HUES48 (cell line): ENCODE results near the gene PRR9.
"Not testable (repeated sequence)": the region's sequence is repeated elsewhere in the genome, so short reads cannot be mapped to it uniquely, and the experiment has no call there.

Source experiments
- H3K27ac ChIP-seq: one replicate; pipeline ENCODE4 v1.7.0; 2013; ENCODE audit warnings: low read depth, low read length, inconsistent platforms
- H3K27me3 ChIP-seq: 2 replicates; pipeline ENCODE4 v1.6.1; 2013; ENCODE audit warnings: mild to moderate bottlenecking, low read length; ENCODE audit not compliant: control insufficient read depth, insufficient read depth
- H3K36me3 ChIP-seq: 2 replicates; pipeline ENCODE4 v1.6.1; 2013; ENCODE audit warnings: low read length; ENCODE audit not compliant: control insufficient read depth, insufficient read depth
- H3K4me1 ChIP-seq: 2 replicates; pipeline ENCODE4 v1.6.1; 2013; ENCODE audit warnings: mild to moderate bottlenecking, low read length; ENCODE audit not compliant: control insufficient read depth, insufficient read depth
- H3K4me3 ChIP-seq: 2 replicates; pipeline ENCODE4 v1.5.1; 2013; ENCODE audit warnings: mild to moderate bottlenecking, low read depth, low read length
- H3K9ac ChIP-seq: 2 replicates; pipeline ENCODE4 v1.6.1; 2013; ENCODE audit warnings: mild to moderate bottlenecking, low read depth, low read length, moderate library complexity
- H3K9me3 ChIP-seq: 2 replicates; pipeline ENCODE4 v1.6.1; 2013; ENCODE audit warnings: low read length; ENCODE audit not compliant: control insufficient read depth, insufficient read depth

Gene PRR9

DNA sequence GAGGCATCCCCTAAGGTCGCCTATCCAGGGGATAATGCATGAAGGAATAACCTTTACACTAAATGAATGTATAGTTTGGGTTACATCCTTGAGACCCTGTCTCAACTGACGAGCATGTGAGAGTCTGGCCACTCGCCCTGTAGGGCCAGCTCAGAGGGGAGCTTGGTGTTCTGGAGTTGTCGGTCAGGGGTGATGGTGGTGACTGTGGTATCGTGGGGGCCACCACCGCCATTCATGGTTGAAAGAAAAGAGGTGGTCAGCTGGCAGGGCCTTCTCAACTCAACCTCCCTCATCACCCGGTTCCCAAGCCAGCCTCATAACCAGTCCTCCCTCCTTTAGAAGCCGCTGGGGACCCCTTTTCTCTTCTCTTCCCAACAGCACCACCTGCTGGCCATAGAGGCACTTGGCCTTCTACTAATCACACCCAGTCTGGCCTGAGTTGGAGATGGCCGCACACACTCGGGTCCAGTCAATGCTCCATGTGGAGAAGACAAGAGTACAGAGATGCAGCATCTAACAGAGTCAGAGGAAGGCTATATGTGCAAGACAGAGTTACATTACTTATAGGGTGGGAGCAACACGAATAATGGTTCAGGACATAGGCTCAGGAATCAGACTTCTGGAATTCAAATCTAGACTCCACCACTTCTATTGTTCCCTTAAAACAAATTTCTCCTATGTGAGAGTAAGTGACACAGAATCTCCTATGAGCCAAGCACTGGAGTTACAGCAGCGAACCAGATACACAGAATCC is 11.9 kb downstream of the PRR9 start:
- not testable (repeated sequence) for H3K4me3 ChIP-seq, H3K27ac ChIP-seq, H3K9ac ChIP-seq, H3K27me3 ChIP-seq, H3K9me3 ChIP-seq, H3K4me1 ChIP-seq, H3K36me3 ChIP-seq

GRCh38 chr1:153231363-153231762 is 14.0 kb downstream of the PRR9 start:
- Histone ChIP-seq H3K4me1 (no peaks in the 10 kb centered on the region), H3K36me3 (no peaks in the 10 kb centered on the region), H3K4me3 (no peak overlapping the region), H3K27me3 (no peaks in the 10 kb centered on the region), H3K27ac (no peak overlapping the region), H3K9me3 (no peaks in the 10 kb centered on the region), H3K9ac (no peak overlapping the region)

GRCh38 chr1:153231785-153232184 is 14.4 kb downstream of the PRR9 start:
- H3K27ac ChIP-seq: no peak overlapping the region

GRCh38 chr1:153232553-153232952 is 15.2 kb downstream of the PRR9 start:
- Histone ChIP-seq H3K9ac (no peak overlapping the region), H3K36me3 (no peaks in the 10 kb centered on the region)

More at GRCh38 chr1:153231785-153232184, 14.4 kb downstream of the PRR9 start:
- Histone ChIP-seq H3K36me3 (no peaks in the 10 kb centered on the region), H3K9ac (no peak overlapping the region), H3K4me1 (no peaks in the 10 kb centered on the region), H3K9me3 (no peaks in the 10 kb centered on the region), H3K4me3 (no peak overlapping the region), H3K27me3 (no peaks in the 10 kb centered on the region)

DNA sequence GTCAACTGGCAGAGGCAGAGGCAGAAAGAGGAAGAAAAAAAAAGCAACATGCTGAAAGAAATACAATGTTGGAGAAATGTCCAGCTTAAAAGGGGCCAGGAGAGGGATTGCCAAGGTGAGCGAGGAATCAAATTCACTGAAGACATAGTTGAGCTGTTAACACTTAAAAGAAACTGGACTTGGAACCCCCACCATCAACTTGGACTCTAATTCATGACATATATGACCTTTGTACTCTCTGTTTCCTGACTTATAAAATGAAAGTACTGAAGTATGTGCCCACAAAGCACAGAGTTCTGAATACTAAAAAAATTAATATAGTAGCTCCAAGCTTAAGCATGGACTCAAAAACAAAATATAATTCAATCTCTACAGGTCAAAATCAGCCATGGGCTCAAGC is 16.1 kb downstream of the PRR9 start:
- Histone ChIP-seq H3K27me3 (no peaks in the 10 kb centered on the region), H3K9me3 (no peaks in the 10 kb centered on the region), H3K4me1 (no peaks in the 10 kb centered on the region), H3K4me3 (no peak overlapping the region), H3K36me3 (no peaks in the 10 kb centered on the region), H3K9ac (no peak overlapping the region), H3K27ac (no peak overlapping the region)

More at GRCh38 chr1:153232553-153232952, 15.2 kb downstream of the PRR9 start:
- no peak overlapping the region for H3K27ac ChIP-seq
- no peak overlapping the region for H3K4me3 ChIP-seq
- no peaks in the 10 kb centered on the region for H3K9me3 ChIP-seq
- H3K27me3 ChIP-seq: no peaks in the 10 kb centered on the region
- no peaks in the 10 kb centered on the region for H3K4me1 ChIP-seq

GRCh38 chr1:153238527-153238926 is 21.1 kb downstream of the PRR9 start:
- H3K27ac ChIP-seq: no peak overlapping the region
- no peak overlapping the region for H3K4me3 ChIP-seq
- no peaks in the 10 kb centered on the region for H3K36me3 ChIP-seq
- no peaks in the 10 kb centered on the region for H3K27me3 ChIP-seq
- H3K9me3 ChIP-seq: no peaks in the 10 kb centered on the region
- no peaks in the 10 kb centered on the region for H3K4me1 ChIP-seq
- no peak overlapping the region for H3K9ac ChIP-seq

DNA sequence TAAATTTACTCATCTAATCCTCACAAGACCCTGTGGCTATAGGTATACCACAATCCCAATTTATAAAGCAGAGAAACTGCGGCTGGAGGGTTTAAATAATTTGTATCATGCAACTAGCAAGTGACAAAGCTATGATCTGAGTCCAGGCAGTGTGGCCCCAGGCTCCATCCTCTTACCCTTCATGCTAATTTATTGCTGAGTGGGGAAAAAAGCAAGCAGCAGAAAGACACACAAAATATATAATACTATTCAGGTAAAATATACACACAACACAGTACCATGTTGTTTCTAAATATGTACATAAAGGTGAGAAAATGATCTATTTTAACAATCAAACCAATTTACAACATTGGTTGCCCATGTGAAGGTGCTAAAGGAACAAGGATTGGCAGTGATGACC is 24.8 kb downstream of the PRR9 start:
- no peaks in the 10 kb centered on the region for H3K9me3 ChIP-seq
- no peak overlapping the region for H3K27ac ChIP-seq
- no peak overlapping the region for H3K9ac ChIP-seq
- no peaks in the 10 kb centered on the region for H3K27me3 ChIP-seq
- no peak overlapping the region for H3K4me3 ChIP-seq
- H3K36me3 ChIP-seq: no peaks in the 10 kb centered on the region
- H3K4me1 ChIP-seq: no peaks in the 10 kb centered on the region

DNA sequence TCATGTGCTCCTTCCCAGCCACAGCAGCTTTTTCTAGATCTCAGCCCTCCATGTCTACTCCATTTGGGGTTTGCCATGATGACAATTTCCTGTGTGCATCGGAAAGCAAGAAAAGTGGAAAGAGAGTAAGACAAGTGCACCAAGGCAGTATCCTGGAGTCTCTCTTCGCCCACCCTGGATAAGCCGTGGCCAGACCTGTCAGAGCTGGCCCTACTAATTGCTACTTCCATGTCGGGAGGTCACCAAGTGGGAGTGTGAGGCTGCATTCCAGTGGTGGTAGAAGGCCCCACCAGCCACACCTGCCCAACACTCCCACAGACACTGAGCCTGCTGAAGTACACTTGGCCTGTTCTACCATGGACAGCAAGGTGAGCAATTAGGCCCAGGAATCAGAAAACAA is 28.1 kb downstream of the PRR9 start:
- Histone ChIP-seq H3K36me3 (no peaks in the 10 kb centered on the region), H3K4me1 (no peaks in the 10 kb centered on the region), H3K27ac (no peak overlapping the region), H3K9ac (no peak overlapping the region), H3K4me3 (no peak overlapping the region), H3K9me3 (no peaks in the 10 kb centered on the region), H3K27me3 (no peaks in the 10 kb centered on the region)

GRCh38 chr1:153246018-153246417 is 28.6 kb downstream of the PRR9 start:
- no peak overlapping the region for H3K9ac ChIP-seq

DNA sequence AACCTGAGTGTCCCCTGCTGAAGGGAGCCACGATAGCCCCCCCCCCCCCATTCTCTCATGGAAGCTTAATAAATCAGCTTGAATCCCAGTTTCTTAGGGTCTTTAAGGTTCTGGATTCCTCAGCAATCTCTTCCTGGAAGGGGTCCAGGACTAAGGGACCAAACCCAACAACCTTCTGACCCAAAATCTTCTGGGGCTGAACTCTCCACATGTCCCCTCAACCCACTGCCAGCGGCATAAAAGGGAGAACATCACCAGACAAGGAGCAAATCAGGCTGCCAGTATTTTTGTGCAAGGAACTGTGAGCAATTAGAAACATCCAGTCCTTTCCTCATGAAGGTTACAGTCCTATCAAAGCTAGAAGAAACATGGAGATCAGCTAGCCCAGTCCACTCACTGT is 29.4 kb downstream of the PRR9 start:
- Histone ChIP-seq H3K9ac (no peak overlapping the region), H3K27me3 (no peaks in the 10 kb centered on the region), H3K27ac (no peak overlapping the region)

More at GRCh38 chr1:153246018-153246417, 28.6 kb downstream of the PRR9 start:
- Histone ChIP-seq H3K9me3 (no peaks in the 10 kb centered on the region), H3K4me1 (no peaks in the 10 kb centered on the region), H3K36me3 (no peaks in the 10 kb centered on the region), H3K27ac (no peak overlapping the region), H3K4me3 (no peak overlapping the region), H3K27me3 (no peaks in the 10 kb centered on the region)

GRCh38 chr1:153248176-153248879 is 30.9 kb downstream of the PRR9 start:
- Histone ChIP-seq H3K36me3 (no peaks in the 10 kb centered on the region), H3K27me3 (no peaks in the 10 kb centered on the region), H3K9ac (no peak overlapping the region), H3K9me3 (no peaks in the 10 kb centered on the region), H3K27ac (no peak overlapping the region), H3K4me1 (no peaks in the 10 kb centered on the region), H3K4me3 (no peak overlapping the region)

More for the DNA sequence above, 29.4 kb downstream of the PRR9 start:
- no peaks in the 10 kb centered on the region for H3K9me3 ChIP-seq
- H3K4me3 ChIP-seq: no peak overlapping the region
- no peaks in the 10 kb centered on the region for H3K4me1 ChIP-seq
- no peaks in the 10 kb centered on the region for H3K36me3 ChIP-seq
